GM18520 (cell line): ENCODE results near the gene UBE2I.

ENCODE experiments used
- ATAC-seq: cut with Tn5 transposase; IDR thresholded peaks from one replicate; pipeline ENCODE4 v1.9.1; 2021; ENCODE audit not compliant: unreplicated experiment

UBE2I gene

DNA sequence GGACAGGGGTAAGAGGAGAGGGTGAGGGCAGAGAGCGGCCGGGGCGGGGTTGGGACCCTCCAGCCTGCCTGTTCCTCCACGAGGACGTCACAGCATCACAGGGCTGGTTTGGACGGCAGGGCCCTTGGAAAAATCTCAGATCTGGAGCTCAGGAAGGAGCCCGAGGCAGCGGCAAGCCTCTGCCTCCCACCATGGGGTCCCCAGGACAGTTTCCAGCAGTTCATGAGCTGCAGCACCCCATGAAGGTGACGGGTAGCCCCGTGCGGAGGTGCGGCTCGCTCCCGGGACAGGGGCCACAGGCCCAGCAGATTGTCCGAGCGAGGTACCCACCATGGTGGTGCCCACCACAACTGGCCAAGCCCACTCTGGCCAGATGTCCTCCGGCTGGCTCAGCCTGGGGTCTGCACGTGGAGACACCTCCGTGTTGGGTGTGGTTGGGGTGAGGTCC is 32.3 kb upstream of the UBE2I start:
- no peak for ATAC-seq

- no peak for ATAC-seq
Measured at GRCh38 chr16:1277617-1278282, 31.7 kb upstream of the UBE2I start.

GRCh38 chr16:1278477-1278876 is 31.0 kb upstream of the UBE2I start:
- ATAC-seq: no peak

DNA sequence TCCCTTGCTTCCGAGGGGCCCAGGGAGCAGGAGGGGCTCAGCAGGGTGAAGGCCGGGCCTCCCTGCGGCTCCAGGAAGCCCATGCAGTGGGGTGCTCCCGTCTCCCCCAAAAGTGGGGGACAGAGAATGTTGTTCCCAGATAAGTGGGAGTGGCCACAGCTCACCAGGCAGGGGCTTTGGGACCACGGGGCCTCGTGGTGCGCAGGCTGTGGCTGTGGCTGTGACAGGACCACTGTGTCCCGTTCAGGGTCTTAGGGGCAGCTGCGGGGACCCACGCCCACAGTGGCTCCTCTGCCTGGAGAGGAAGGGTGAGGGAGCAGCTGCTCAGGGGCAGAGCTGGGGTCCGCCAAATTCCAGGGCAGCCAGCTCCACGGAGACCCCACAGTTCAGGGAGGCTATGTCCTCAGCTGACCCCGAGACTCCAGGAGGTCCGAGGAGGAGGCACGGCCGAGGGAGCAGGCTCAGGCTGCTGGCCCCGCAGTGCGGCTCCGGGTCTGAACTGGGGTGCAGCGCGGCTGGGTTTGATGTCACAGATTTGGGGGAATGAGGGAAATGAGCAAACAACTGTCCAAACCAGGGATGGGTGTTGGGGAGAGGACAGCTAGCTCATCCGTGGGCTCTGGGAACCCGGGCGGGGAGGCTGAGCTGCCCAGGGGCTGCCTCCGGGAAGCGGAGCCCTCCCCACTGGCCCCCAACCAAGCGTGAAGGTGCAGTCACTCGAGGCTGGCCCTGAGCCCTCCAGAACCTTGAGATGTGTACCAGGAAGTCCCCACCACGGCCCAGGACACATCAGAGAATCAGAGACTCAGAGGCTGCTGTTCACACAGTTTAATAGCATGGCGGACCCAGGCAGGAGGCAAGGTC is 30.1 kb upstream of the UBE2I start:
- ATAC-seq: no peak

DNA sequence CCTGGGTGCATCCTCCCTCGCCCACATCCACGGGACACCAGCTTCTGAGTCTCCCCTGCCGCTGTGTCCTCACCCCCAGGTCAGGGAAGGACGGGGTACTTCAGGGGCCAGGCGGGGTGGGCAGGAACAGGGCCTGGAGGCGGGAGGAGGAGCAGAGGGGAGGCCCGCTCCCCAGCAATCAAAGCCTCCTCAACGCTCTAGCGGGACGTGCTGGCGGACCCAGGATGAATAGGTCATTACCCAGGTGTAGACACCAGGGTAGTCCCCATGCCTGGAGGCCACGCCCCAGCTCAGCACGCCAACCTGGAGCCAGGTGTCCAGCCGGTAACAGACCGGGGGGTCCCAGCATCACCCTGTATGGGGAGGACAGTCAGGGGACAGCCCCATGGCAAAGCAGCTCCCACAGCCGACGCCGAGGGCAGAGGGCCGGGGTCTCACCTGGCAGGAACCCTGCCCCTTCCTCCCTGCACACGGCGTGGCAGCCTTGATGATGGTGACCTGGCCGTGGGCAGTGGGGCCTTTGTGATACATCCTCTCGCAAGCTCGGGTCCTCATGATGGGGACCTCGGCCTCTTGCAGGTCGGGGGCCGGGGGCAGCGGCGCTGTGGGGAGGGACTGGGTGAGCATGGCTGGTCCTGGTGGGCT is 29.4 kb upstream of the UBE2I start:
- ATAC-seq: no peak

DNA sequence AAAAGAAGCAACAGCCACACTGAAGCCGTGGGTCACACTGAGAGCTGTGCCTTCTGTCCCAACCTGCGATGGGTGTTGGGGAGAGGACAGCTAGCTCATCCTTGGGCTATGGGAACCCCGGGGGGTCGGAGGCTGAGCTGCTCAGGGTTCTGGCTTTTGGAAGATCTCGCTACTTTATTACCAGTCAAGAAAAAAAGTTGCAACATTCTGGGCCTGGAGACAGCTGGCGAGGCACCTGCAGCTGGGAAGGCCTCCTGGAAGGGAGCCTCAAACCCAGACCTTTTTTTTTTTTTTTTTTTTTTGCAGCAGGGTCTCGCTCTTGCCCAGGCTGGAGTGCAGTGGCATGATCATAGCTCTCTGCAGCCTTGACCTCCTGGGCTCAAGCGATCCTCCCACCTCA is 28.7 kb upstream of the UBE2I start:
- ATAC-seq: no peak

- ATAC-seq: no peak
Measured at GRCh38 chr16:1281517-1281916, 27.9 kb upstream of the UBE2I start.

DNA sequence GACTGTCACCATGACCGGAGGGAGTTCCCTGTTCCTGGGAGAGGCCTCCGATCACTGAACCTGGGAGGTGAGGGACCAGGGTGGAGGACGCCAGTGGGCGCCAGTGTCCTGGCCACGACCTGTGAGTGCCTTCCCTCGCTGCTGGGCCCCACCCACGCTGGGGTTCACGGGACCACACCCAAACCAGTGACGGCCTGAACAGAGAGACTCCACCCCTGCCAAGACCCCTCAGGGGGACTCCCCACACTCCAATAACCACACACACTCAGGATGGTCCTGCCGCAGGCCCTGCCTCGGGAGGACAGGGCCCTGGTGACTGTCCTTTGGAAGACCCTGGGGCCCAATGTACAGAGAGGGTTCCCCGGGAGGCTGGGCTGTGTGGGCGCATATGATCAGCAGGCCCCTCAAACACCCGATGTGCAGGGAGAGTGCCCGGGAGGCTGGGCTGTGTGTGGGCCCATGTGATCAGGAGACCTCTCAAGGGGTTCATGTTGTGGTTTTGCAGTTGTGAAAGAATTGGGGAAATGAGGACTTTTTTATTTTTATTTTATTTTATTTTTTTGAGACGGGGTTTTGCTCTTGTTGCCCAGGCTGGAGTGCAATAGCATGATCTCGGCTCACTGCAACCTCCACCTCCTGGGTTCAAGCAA is 27.0 kb upstream of the UBE2I start:
- no peak for ATAC-seq

DNA sequence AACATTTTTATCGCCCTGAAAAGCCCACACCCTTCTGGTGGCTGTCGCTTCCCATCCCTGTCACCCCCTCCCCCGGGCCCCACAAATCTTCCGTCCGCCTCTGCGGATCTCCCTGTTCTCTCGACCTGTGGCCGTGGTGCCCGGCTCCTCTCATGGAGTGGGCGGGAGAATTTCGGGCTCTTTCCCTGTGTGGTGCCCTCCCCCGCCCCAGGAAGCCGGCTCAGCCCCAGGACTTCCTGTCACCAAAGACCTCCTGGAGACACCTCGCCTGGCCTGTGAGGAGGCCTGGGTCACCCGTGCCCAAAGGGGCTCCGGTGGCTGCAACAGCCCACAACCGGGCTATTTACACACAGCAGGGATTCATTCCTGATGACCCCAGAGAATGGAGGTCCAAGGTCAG is 26.1 kb upstream of the UBE2I start:
- no peak for ATAC-seq

DNA sequence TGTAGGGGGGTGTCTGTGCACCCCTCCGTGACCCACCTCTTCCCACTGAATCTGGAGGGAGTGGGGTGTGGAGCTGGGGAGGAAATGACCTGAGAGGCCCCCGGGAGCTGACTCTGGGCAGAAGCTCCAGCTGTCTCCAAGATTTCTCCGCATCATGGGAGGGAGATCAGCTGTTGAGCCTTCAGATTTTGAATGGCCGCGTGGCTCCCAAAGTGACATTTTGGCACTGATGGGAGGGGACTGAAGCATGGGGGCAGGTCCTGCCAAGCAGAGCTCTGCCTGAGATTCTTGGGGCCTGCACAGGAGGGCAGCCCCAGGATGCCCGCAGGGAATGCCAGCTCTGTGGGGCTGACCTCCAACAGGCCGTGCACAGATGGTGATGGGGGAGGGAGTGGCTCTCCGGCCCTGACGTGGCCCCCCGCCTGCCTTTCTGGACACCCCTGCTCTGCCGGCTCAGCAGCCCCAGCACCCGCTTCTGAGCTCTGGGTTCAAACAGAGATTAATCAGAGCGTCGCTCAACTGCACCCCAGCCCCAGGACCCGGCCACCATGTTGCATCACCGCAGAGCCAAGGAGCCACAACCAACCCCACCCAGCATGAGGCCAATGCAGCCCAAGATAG is 25.3 kb upstream of the UBE2I start:
- ATAC-seq: no peak

GRCh38 chr16:1285669-1286512 is 23.5 kb upstream of the UBE2I start:
- no peak for ATAC-seq

GRCh38 chr16:1286513-1287094 is 22.8 kb upstream of the UBE2I start:
- ATAC-seq: no peak

DNA sequence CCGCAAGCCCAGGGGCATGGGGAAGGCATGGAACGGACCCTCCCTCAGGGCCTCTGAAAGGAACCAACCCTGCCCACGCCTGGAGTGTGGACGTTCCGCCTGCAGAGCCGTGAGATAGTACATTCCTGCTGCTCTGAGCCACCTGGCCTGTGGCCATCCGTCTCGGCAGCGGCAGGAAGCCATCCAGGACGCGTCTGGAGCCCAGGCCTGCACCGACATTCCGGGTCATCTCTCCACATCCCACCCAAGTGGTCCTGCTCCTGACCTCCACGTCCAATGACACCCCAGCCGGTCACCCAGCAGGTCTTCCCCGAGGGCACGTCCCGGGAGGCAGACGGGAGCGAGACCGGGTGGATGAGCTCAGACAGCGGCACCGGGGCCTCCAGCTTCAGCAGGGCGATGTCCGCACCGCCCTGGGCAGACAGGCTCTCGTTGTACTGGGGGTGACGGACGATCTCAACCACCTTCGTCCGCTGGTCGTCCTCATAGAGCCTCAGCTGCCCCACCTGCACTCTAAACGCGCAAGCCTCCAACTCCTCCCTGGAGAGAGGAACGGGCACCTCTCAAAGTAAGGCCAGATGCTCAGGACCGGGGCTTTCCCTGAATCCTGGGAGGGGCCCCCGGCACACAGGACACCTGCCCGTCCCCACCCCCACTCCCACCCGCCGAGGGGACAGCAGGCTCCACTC is 21.3 kb upstream of the UBE2I start:
- ATAC-seq: no peak

- ATAC-seq: no peak
Measured at GRCh38 chr16:1288813-1289476, 20.5 kb upstream of the UBE2I start.

- ATAC-seq: no peak
Measured at GRCh38 chr16:1289477-1289866, 20.0 kb upstream of the UBE2I start.

GRCh38 chr16:1290063-1290501 is 19.4 kb upstream of the UBE2I start:
- ATAC-seq: no peak

DNA sequence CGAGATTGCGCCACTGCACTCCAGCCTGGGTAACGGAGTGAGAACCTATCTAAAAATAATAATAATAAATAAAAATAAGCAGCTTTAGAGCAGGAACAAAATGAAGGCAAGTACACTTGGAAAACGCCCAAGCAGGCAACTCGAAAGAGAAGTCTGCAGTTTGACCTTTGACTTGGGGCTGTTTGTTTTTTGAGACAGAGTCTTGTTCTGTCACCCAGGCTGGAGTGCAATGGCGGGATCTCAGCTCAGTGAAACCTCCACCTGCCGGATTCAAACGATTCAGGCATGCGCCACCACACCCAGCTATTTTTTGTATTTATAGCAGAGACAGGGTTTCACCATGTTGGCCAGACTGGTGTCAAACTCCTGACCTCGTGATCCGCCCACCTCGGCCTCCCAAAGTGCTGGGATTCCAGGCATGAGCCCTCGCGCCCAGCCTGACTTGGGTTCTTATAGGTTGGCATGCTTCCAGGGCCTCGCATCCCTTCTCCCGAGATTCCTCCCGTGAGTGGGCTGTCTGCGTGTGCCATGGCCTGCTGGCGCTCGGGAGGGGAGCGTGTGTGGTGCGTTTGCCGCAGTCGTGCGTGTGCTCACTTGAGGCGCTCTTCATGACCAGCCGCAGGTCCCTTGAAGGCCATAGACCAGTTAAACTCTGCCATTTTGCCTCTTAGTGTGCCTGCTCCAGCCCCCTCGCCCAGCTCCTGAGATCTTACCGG is 18.4 kb upstream of the UBE2I start:
- ATAC-seq: no peak

DNA sequence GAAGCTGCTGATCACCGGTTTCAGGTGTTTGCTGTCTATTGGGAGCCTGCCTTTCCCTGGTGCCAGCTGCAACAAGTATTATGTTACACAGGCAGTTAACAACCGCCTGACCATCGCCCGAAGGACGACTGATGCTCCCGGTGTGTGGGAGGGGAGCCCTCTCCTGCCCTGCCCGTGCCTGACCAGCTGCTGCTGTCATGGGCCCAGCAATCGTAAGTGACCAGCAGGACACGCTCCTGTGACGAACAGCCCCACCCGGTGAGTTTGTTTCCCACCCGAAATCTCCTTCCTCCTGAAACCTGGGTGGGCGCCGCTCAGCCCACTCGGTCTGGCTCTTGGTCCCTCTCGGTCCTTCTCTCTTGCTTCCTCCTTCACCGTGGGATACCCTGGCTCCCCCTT is 17.9 kb upstream of the UBE2I start:
- ATAC-seq: no peak
